ENCODE results near the gene ZBTB9. TPM values are rescaled to one million over a fixed set of nuclear protein-coding genes. Genes with fewer than 3 reads are reported as not detected.
A peak's percentile ranks its signal among the peaks of the same experiment; 100 is the strongest.

Gene ZBTB9
- polyA plus RNA-seq, 1 experiment: 5.8 TPM

DNA sequence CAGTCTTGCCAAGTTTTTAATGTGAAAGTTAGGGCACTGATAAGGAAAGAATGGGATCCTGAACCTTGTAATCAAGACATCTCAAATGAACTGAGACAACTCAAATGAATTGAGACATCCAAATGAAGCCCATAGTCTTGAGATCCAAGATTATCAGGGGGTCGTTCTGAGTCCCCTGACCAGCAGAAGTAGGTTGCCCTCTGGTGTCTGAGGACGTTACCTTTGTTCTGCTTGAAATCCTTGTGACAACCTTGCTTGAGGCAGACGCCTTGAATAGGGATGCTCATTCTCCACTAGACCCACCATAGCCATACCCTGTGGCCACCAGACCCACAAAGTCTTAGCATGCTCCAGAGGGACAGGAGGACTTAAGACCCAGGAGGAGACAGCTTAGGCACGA lies 37.7 kb downstream of the ZBTB9 start:
- H3K27ac ChIP-seq (ENCODE audit: low read depth, low read length): peak overlapping the region; percentile 3
- H3K9me3 ChIP-seq (ENCODE audit: control insufficient read depth, insufficient read depth, low read length): no peaks in the 10 kb centered on the region
- TF ChIP-seq, protein P1, sequence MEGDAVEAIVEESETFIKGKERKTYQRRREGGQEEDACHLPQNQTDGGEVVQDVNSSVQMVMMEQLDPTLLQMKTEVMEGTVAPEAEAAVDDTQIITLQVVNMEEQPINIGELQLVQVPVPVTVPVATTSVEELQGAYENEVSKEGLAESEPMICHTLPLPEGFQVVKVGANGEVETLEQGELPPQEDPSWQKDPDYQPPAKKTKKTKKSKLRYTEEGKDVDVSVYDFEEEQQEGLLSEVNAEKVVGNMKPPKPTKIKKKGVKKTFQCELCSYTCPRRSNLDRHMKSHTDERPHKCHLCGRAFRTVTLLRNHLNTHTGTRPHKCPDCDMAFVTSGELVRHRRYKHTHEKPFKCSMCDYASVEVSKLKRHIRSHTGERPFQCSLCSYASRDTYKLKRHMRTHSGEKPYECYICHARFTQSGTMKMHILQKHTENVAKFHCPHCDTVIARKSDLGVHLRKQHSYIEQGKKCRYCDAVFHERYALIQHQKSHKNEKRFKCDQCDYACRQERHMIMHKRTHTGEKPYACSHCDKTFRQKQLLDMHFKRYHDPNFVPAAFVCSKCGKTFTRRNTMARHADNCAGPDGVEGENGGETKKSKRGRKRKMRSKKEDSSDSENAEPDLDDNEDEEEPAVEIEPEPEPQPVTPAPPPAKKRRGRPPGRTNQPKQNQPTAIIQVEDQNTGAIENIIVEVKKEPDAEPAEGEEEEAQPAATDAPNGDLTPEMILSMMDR (IDR thresholded peaks at IDR 0.05; ENCODE audit: low read depth, low read length): no peak
- no peak for DNase-seq (ENCODE audit: low read depth, low spot score)
- CTCF ChIA-PET: no interaction called here
- POLR2A ChIA-PET: no interaction called here
- peaks cover 5% of the 10 kb centered on the region for H3K27me3 ChIP-seq (ENCODE audit: control insufficient read depth, insufficient read depth, low read length)
- H3K4me3 ChIP-seq (ENCODE audit: low read depth, low read length): no peak overlapping the region

- Histone ChIP-seq H3K4me3 (ENCODE audit: low read depth, low read length) (no peak overlapping the region), H3K27ac (ENCODE audit: low read depth, low read length) (no peak overlapping the region), H3K9me3 (ENCODE audit: control insufficient read depth, insufficient read depth, low read length) (no peaks in the 10 kb centered on the region; the same call in 1 of the 2 replicates), H3K27me3 (ENCODE audit: control insufficient read depth, insufficient read depth, low read length) (peaks cover 5% of the 10 kb centered on the region)
- DNase-seq (ENCODE audit: low read depth, low spot score): no peak
- ChIA-PET POLR2A (no interaction called here), CTCF (no interaction called here)
- TF ChIP-seq, protein P1 (IDR thresholded peaks at IDR 0.05; ENCODE audit: low read depth, low read length): no peak
Observed at GRCh38 chr6:33497157-33497556, 42.8 kb downstream of the ZBTB9 start.

DNA sequence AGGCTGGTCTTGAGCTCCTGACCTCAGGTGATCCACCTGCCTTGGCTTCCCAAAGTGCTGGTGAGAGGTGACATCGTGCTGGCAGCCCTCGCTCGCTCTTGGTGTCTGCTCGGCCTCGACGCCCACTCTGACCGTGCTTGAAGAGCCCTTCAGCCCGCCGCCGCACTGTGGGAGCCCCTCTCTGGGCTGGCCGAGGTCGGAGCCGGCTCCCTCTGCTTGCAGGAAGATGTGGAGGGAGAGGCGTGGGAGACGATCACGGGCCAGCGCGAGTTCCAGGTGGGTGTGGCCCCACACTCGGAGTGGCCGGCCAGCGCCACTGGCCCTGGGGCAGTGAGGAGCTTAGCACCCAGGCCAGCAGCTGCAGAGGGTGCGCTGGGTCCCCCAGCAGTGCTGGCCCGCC lies 48.1 kb downstream of the ZBTB9 start:
- Histone ChIP-seq H3K9me3 (ENCODE audit: control insufficient read depth, insufficient read depth, low read length) (peaks cover 8% of the 10 kb centered on the region), H3K27ac (ENCODE audit: low read depth, low read length) (no peak overlapping the region), H3K4me3 (ENCODE audit: low read depth, low read length) (no peak overlapping the region), H3K27me3 (ENCODE audit: control insufficient read depth, insufficient read depth, low read length) (peaks cover 5% of the 10 kb centered on the region)
- ChIA-PET POLR2A (no interaction called here), CTCF (interaction anchor here (0.6 kb wide), 1 partner anchor 1193 kb away, joined by 3 read pairs; no protein-coding TSS in a partner anchor)
- TF ChIP-seq, protein P1 (IDR thresholded peaks at IDR 0.05; ENCODE audit: low read depth, low read length): no peak
- no peak for DNase-seq (ENCODE audit: low read depth, low spot score)

DNA sequence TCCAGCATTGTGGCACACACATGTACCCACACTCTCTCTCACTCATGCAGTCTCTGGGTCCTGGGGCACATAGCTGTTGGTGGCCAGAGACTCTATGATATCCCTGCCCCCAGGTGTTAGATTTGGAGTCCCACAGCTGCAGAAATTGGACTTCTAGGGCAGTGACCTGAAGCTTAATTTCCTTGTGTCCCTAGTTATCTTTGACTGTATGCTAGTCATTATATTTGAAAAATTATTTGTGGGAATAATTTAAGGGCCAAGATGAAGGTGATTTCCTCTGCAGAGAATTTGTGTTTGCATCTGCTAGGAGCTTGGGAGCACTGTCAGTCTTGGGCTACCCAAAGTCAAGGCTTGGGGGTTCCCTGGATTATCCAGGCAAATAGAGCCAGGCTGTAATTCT lies 50.1 kb downstream of the ZBTB9 start:
- H3K27ac ChIP-seq (ENCODE audit: low read depth, low read length): no peak overlapping the region
- DNase-seq (ENCODE audit: low read depth, low spot score): no peak
- peaks cover 8% of the 10 kb centered on the region for H3K9me3 ChIP-seq (ENCODE audit: control insufficient read depth, insufficient read depth, low read length)
- peaks cover 3% of the 10 kb centered on the region for H3K27me3 ChIP-seq (ENCODE audit: control insufficient read depth, insufficient read depth, low read length)
- ChIA-PET CTCF (no interaction called here), POLR2A (no interaction called here)
- TF ChIP-seq, protein P1 (IDR thresholded peaks at IDR 0.05; ENCODE audit: low read depth, low read length): no peak
- no peak overlapping the region for H3K4me3 ChIP-seq (ENCODE audit: low read depth, low read length)

GRCh38 chr6:33505548-33506370 lies 51.4 kb downstream of the ZBTB9 start:
- CTCF ChIA-PET: interaction anchor here (0.6 kb wide), 1 partner anchor 658 kb away, joined by 6 read pairs; no protein-coding TSS in a partner anchor
- DNase-seq (ENCODE audit: low read depth, low spot score): no peak
- Histone ChIP-seq H3K27me3 (ENCODE audit: control insufficient read depth, insufficient read depth, low read length) (peaks cover 3% of the 10 kb centered on the region), H3K4me3 (ENCODE audit: low read depth, low read length) (no peak overlapping the region), H3K9me3 (ENCODE audit: control insufficient read depth, insufficient read depth, low read length) (peaks cover 8% of the 10 kb centered on the region), H3K27ac (ENCODE audit: low read depth, low read length) (no peak overlapping the region)
- TF ChIP-seq, protein P1 (IDR thresholded peaks at IDR 0.05; ENCODE audit: low read depth, low read length): no peak
- POLR2A ChIA-PET: interaction anchor here (0.8 kb wide), 1 partner anchor 262 kb away, joined by 3 read pairs; no protein-coding TSS in a partner anchor

Measured in AG04450 (cell line).